ENCODE results near the gene RPN2.

DNA sequence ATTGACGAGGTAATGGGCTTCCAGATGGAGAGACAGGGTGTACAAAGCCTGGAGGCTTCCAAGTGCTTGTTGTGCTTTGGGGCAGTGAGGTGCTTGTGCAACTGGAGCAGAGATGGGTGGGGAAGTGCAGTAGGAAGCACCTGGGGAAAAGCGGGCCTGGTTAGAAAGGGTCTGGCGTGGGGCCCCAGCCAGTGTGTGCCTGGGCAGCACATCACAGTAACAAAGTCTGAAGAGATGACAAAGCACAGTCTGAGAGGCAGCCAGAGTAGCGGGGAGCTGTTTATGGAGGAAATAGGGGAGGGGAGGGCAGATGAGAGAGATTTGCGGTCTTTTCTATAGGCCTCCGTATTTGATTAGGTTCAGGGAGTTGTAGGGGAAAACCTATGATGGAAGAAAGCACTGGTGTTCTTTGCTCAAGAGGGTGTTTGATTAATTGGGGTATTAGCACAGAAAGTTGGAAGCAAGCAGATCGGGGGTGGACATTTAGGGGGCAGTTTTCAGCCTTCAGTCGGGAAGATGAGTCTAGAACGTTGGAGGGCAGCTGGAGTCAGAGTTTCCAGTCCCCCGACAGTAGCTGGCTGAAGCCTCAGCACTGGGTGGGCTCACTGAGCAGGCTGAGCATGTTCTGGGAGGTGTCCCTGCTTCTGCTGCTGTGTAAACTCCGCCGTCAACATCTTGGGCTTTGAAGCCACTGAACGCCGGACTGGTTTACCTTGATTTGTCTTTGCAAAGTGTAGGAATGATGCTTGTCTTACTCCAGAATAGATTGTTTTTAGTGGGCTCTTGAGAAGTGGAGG lies 15.7 kb downstream of the RPN2 start:
- TF ChIP-seq, protein P1, sequence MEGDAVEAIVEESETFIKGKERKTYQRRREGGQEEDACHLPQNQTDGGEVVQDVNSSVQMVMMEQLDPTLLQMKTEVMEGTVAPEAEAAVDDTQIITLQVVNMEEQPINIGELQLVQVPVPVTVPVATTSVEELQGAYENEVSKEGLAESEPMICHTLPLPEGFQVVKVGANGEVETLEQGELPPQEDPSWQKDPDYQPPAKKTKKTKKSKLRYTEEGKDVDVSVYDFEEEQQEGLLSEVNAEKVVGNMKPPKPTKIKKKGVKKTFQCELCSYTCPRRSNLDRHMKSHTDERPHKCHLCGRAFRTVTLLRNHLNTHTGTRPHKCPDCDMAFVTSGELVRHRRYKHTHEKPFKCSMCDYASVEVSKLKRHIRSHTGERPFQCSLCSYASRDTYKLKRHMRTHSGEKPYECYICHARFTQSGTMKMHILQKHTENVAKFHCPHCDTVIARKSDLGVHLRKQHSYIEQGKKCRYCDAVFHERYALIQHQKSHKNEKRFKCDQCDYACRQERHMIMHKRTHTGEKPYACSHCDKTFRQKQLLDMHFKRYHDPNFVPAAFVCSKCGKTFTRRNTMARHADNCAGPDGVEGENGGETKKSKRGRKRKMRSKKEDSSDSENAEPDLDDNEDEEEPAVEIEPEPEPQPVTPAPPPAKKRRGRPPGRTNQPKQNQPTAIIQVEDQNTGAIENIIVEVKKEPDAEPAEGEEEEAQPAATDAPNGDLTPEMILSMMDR (IDR thresholded peaks at IDR 0.05 in 2 of 3, conservative IDR thresholded peaks at IDR 0.05 in 1 of 3; ENCODE audit: borderline replicate concordance in 1 of 3, insufficient read depth in 1 of 3, low read depth in 2 of 3, low read length in 2 of 3): no peak
- TF ChIP-seq EZH2 (IDR thresholded peaks at IDR 0.05) (no peak), EZH2phosphoT487 (IDR thresholded peaks at IDR 0.05; ENCODE audit: borderline replicate concordance) (no peak), RAD21 (IDR thresholded peaks at IDR 0.05; ENCODE audit: low read depth) (no peak), POLR2AphosphoS5 (IDR thresholded peaks at IDR 0.05; ENCODE audit: low read depth, low read length) (no peak), SP1 (IDR thresholded peaks at IDR 0.05; ENCODE audit: low read depth) (no peak), MAX (IDR thresholded peaks at IDR 0.05) (no peak), ZBTB33 (IDR thresholded peaks at IDR 0.05; ENCODE audit: extremely low read depth, insufficient replicate concordance, low read length) (no peak), SRF (IDR thresholded peaks at IDR 0.05; ENCODE audit: low read depth) (no peak)
- TF ChIP-seq, protein P2, sequence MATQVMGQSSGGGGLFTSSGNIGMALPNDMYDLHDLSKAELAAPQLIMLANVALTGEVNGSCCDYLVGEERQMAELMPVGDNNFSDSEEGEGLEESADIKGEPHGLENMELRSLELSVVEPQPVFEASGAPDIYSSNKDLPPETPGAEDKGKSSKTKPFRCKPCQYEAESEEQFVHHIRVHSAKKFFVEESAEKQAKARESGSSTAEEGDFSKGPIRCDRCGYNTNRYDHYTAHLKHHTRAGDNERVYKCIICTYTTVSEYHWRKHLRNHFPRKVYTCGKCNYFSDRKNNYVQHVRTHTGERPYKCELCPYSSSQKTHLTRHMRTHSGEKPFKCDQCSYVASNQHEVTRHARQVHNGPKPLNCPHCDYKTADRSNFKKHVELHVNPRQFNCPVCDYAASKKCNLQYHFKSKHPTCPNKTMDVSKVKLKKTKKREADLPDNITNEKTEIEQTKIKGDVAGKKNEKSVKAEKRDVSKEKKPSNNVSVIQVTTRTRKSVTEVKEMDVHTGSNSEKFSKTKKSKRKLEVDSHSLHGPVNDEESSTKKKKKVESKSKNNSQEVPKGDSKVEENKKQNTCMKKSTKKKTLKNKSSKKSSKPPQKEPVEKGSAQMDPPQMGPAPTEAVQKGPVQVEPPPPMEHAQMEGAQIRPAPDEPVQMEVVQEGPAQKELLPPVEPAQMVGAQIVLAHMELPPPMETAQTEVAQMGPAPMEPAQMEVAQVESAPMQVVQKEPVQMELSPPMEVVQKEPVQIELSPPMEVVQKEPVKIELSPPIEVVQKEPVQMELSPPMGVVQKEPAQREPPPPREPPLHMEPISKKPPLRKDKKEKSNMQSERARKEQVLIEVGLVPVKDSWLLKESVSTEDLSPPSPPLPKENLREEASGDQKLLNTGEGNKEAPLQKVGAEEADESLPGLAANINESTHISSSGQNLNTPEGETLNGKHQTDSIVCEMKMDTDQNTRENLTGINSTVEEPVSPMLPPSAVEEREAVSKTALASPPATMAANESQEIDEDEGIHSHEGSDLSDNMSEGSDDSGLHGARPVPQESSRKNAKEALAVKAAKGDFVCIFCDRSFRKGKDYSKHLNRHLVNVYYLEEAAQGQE (IDR thresholded peaks at IDR 0.05; ENCODE audit: low read depth): no peak

All from HCT116 (cell line).